Type B pancreatic cell (in vitro differentiated cells): ENCODE measurements around the gene APLP2. TPM values are rescaled to one million over a fixed set of nuclear protein-coding genes. Genes with fewer than 3 reads are reported as not detected.

Experiments
- DNase-seq: peaks from one replicate; pipeline ENCODE4 v3.0.0; 2021; ENCODE audit warnings: mixed read lengths; ENCODE audit not compliant: unreplicated experiment; ENCODE audit errors: extremely low spot score
- H3K27ac Mint-ChIP-seq: 2 replicates; pipeline ENCODE4 v1.8.0; 2021; ENCODE audit warnings: mild to moderate bottlenecking, mixed read lengths
- H3K27me3 Mint-ChIP-seq: 2 replicates; pipeline ENCODE4 v1.8.0; 2021; ENCODE audit warnings: mixed read lengths
- H3K36me3 Mint-ChIP-seq: 2 replicates; pipeline ENCODE4 v1.8.0; 2021; ENCODE audit warnings: mixed read lengths
- H3K4me1 Mint-ChIP-seq: one replicate; pipeline ENCODE4 v1.8.0; 2021; ENCODE audit warnings: mixed read lengths; ENCODE audit not compliant: unreplicated experiment
- H3K4me3 Mint-ChIP-seq: 2 replicates; pipeline ENCODE4 v1.8.0; 2021; ENCODE audit warnings: mild to moderate bottlenecking, mixed read lengths
- H3K9me3 Mint-ChIP-seq: 2 replicates; pipeline ENCODE4 v1.8.0; 2021; ENCODE audit warnings: mixed read lengths
- CTCF ChIP-seq: fragments of 200-600 bp; sonication (generic); conservative IDR thresholded peaks from 2 replicates; pipeline ENCODE4 v1.5.0; 2021; ENCODE audit warnings: antibody characterized with exemption, mild to moderate bottlenecking
- total RNA-seq: library from RNA; stranded (reverse); gene quantifications from 2 replicates; pipeline ENCODE4 v1.2.1, GENCODE V29; 2021; ENCODE audit warnings: low replicate concordance

Gene APLP2
- total RNA-seq, 1 donor from 2014 or later, result 207 TPM

GRCh38 chr11:130025371-130025770 lies 44.3 kb upstream of the APLP2 start:
- no peak for DNase-seq
- Mint-ChIP-seq H3K27ac (no peak overlapping the region), H3K36me3 (no peaks in the 10 kb centered on the region), H3K4me3 (no peak overlapping the region), H3K4me1 (peaks cover 9% of the 10 kb centered on the region), H3K9me3 (no peaks in the 10 kb centered on the region), H3K27me3 (no peaks in the 10 kb centered on the region)
- TF ChIP-seq CTCF, result no peak

GRCh38 chr11:130029137-130029536 lies 40.6 kb upstream of the APLP2 start:
- Mint-ChIP-seq H3K36me3 (no peaks in the 10 kb centered on the region), H3K27ac (no peak overlapping the region), H3K27me3 (no peaks in the 10 kb centered on the region), H3K9me3 (no peaks in the 10 kb centered on the region), H3K4me3 (no peak overlapping the region), H3K4me1 (peaks cover 5% of the 10 kb centered on the region)
- no peak for TF ChIP-seq CTCF
- DNase-seq, result no peak

GRCh38 chr11:130031056-130031455 lies 38.6 kb upstream of the APLP2 start:
- Mint-ChIP-seq H3K27me3 (no peaks in the 10 kb centered on the region), H3K4me1 (peaks cover 5% of the 10 kb centered on the region), H3K27ac (no peak overlapping the region), H3K4me3 (no peak overlapping the region), H3K36me3 (no peaks in the 10 kb centered on the region), H3K9me3 (no peaks in the 10 kb centered on the region)
- TF ChIP-seq CTCF, result no peak
- DNase-seq, result no peak

GRCh38 chr11:130031945-130032344 lies 37.7 kb upstream of the APLP2 start:
- H3K27me3 Mint-ChIP-seq, result no peaks in the 10 kb centered on the region
- peaks cover 5% of the 10 kb centered on the region for H3K4me1 Mint-ChIP-seq
- no peaks in the 10 kb centered on the region for H3K9me3 Mint-ChIP-seq
- H3K4me3 Mint-ChIP-seq, result no peak overlapping the region
- H3K27ac Mint-ChIP-seq, result no peak overlapping the region
- DNase-seq, result no peak
- TF ChIP-seq CTCF, result no peak
- H3K36me3 Mint-ChIP-seq, result no peaks in the 10 kb centered on the region

- H3K27me3 Mint-ChIP-seq, result no peaks in the 10 kb centered on the region
- no peak overlapping the region for H3K27ac Mint-ChIP-seq
- no peak for DNase-seq
Observed at GRCh38 chr11:130032931-130033330, 36.8 kb upstream of the APLP2 start.

More at GRCh38 chr11:130032931-130033330, 36.8 kb upstream of the APLP2 start:
- peaks cover 5% of the 10 kb centered on the region for H3K4me1 Mint-ChIP-seq
- no peak overlapping the region for H3K4me3 Mint-ChIP-seq
- H3K9me3 Mint-ChIP-seq, result no peaks in the 10 kb centered on the region
- H3K36me3 Mint-ChIP-seq, result no peaks in the 10 kb centered on the region
- TF ChIP-seq CTCF, result no peak
